HepG2 (cell line): ENCODE measurements around the gene NME4. TPM values are rescaled to one million over a fixed set of nuclear protein-coding genes. Genes with fewer than 3 reads are reported as not detected.

ENCODE experiments used
- BCL6 ChIP-seq: IDR thresholded peaks from 2 replicates; pipeline ENCODE4 v1.6.1; 2016; ENCODE audit warnings: missing genetic modification reagents, missing compliant biosample characterization
- IKZF4 ChIP-seq: sonication (generic); formaldehyde crosslinking; IDR thresholded peaks from 2 replicates; pipeline ENCODE4 v1.5.1; 2020; ENCODE audit warnings: borderline replicate concordance, mild to moderate bottlenecking, low read depth, missing genetic modification reagents; ENCODE audit errors: not compliant biosample characterization
- XRCC5 ChIP-seq: fragments of 200-400 bp; formaldehyde crosslinking; optimal IDR thresholded peaks from 2 replicates; pipeline ENCODE3; 2017; ENCODE audit warnings: mild to moderate bottlenecking, low read length
- ZNF180 ChIP-seq: sonication (generic); formaldehyde crosslinking; IDR thresholded peaks from 2 replicates; pipeline ENCODE4 v1.4.0; 2020; ENCODE audit warnings: low read depth, missing genetic modification reagents, borderline replicate concordance
- polyA plus RNA-seq, 8 experiments: library from polyadenylated mRNA; depleted of rRNA in 3 of 8; stranded (reverse) in 7 of 8; unstranded in 1 of 8; fragments of >200 nt; fragmentation: Illumina TruSeq in 4 of 8; extraction: Trizol in 4 of 8; gene quantifications; 2 replicates each; pipeline versions ENCODE4 v1.2.1 to v1.2.3, GENCODE V29; 2011 to 2016; ENCODE audit warnings: low read depth in 4 of 8, missing spikeins in 1 of 8, mixed read lengths in 1 of 8; ENCODE audit not compliant: insufficient read depth in 1 of 8
- total RNA-seq, 5 experiments: library from RNA; depleted of rRNA; stranded (reverse); fragments of >200 nt; fragmentation: Illumina TruSeq; extraction: Trizol; gene quantifications; 2 replicates each; pipeline ENCODE4 v1.2.3, GENCODE V29; 2016; ENCODE audit warnings: low read depth in 1 of 5
- TF ChIP-seq, protein P1 (sequence below), 2 experiments: sonication (generic) in 1 of 2; formaldehyde crosslinking in 1 of 2; IDR thresholded peaks; 2 replicates each; pipeline versions ENCODE4 v1.4.0 to v1.6.1; 2018 to 2020; ENCODE audit warnings: missing genetic modification reagents in 2 of 2, borderline replicate concordance in 1 of 2, low read depth in 1 of 2, mild to moderate bottlenecking in 1 of 2, missing biosample characterization in 1 of 2
- TF ChIP-seq, protein P2 (sequence below): sonication (generic); formaldehyde crosslinking; IDR thresholded peaks from 2 replicates; pipeline ENCODE4 v1.4.0; 2020; ENCODE audit warnings: mild to moderate bottlenecking, missing genetic modification reagents
- TF ChIP-seq, protein P3 (sequence below): sonication (generic); formaldehyde crosslinking; IDR thresholded peaks from 2 replicates; pipeline ENCODE4 v1.4.0; 2020; ENCODE audit warnings: mild to moderate bottlenecking, missing genetic modification reagents

The NME4 gene
- total and polyA plus RNA-seq, 2 of the 13 experiments (the other 11 are each of a cell fraction or from before 2014, with no cell fraction given): 121 to 263 TPM

DNA sequence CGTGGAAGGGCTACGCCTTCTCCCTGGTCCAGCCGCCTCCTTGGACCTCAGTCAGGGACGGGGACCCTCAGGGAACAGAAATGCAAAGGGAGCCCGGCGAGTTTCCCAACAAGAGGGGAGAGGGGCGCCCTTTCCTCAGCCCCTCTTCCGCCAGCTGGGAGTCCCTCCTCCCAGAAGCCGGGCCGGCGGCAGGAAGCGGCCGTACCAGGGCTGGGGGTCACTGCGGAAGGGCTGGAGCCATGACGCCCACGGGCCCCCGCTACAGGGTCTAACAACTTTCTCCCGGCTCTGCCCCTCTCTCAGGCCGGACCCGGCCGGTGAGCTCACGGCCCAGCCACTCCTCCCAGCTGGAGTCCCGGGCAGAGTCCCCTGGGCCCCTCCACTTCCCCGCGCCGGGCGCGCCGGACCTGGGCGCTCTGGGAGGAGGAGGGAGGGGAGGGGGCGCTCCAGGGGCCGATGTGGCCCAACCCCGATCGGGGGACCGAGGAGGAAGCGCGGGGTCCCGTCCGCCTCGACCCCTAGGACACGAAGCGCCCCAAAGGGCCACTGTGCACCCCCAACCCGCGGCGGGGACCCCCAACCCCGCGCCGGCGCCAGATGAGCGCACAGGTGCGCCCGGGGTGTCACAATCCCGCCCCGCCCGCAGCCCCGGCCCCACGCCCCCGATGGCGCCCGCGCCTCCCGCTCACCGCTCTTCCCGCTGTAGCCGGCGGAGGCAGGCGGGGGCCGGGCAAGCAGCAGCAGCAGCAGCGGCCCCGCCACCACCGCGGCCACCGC is 15.8 kb upstream of the NME4 start (continued):
- TF ChIP-seq, protein P1, sequence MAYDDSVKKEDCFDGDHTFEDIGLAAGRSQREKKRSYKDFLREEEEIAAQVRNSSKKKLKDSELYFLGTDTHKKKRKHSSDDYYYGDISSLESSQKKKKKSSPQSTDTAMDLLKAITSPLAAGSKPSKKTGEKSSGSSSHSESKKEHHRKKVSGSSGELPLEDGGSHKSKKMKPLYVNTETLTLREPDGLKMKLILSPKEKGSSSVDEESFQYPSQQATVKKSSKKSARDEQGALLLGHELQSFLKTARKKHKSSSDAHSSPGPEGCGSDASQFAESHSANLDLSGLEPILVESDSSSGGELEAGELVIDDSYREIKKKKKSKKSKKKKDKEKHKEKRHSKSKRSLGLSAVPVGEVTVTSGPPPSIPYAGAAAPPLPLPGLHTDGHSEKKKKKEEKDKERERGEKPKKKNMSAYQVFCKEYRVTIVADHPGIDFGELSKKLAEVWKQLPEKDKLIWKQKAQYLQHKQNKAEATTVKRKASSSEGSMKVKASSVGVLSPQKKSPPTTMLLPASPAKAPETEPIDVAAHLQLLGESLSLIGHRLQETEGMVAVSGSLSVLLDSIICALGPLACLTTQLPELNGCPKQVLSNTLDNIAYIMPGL (CRISPR knock-in tag; IDR thresholded peaks at IDR 0.05; ENCODE audit: borderline replicate concordance in 1 of 2, low read depth in 1 of 2): peak; percentile 47 to 61; a peak in 3 of 4 replicates
- TF ChIP-seq ZNF180 (CRISPR knock-in tag) (no peak), BCL6 (no peak), XRCC5 (peak; percentile 38), IKZF4 (CRISPR knock-in tag) (peak; percentile 33)
- TF ChIP-seq, protein P2, sequence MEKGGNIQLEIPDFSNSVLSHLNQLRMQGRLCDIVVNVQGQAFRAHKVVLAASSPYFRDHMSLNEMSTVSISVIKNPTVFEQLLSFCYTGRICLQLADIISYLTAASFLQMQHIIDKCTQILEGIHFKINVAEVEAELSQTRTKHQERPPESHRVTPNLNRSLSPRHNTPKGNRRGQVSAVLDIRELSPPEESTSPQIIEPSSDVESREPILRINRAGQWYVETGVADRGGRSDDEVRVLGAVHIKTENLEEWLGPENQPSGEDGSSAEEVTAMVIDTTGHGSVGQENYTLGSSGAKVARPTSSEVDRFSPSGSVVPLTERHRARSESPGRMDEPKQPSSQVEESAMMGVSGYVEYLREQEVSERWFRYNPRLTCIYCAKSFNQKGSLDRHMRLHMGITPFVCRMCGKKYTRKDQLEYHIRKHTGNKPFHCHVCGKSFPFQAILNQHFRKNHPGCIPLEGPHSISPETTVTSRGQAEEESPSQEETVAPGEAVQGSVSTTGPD (CRISPR knock-in tag): no peak
- TF ChIP-seq, protein P3, sequence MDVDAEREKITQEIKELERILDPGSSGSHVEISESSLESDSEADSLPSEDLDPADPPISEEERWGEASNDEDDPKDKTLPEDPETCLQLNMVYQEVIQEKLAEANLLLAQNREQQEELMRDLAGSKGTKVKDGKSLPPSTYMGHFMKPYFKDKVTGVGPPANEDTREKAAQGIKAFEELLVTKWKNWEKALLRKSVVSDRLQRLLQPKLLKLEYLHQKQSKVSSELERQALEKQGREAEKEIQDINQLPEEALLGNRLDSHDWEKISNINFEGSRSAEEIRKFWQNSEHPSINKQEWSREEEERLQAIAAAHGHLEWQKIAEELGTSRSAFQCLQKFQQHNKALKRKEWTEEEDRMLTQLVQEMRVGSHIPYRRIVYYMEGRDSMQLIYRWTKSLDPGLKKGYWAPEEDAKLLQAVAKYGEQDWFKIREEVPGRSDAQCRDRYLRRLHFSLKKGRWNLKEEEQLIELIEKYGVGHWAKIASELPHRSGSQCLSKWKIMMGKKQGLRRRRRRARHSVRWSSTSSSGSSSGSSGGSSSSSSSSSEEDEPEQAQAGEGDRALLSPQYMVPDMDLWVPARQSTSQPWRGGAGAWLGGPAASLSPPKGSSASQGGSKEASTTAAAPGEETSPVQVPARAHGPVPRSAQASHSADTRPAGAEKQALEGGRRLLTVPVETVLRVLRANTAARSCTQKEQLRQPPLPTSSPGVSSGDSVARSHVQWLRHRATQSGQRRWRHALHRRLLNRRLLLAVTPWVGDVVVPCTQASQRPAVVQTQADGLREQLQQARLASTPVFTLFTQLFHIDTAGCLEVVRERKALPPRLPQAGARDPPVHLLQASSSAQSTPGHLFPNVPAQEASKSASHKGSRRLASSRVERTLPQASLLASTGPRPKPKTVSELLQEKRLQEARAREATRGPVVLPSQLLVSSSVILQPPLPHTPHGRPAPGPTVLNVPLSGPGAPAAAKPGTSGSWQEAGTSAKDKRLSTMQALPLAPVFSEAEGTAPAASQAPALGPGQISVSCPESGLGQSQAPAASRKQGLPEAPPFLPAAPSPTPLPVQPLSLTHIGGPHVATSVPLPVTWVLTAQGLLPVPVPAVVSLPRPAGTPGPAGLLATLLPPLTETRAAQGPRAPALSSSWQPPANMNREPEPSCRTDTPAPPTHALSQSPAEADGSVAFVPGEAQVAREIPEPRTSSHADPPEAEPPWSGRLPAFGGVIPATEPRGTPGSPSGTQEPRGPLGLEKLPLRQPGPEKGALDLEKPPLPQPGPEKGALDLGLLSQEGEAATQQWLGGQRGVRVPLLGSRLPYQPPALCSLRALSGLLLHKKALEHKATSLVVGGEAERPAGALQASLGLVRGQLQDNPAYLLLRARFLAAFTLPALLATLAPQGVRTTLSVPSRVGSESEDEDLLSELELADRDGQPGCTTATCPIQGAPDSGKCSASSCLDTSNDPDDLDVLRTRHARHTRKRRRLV: peak; percentile 66; the same call in 1 of the 2 replicates
